Endothelial cell (in vitro differentiated cells): Measurements from ENCODE around the gene ARHGAP19. TPM values are rescaled to one million over a fixed set of nuclear protein-coding genes. Genes with fewer than 3 reads are reported as not detected.

ENCODE experiments used
- DNase-seq: peaks from one replicate; pipeline ENCODE4 v3.0.0; 2021; ENCODE audit warnings: low spot score
- H3K27ac Mint-ChIP-seq: one replicate; pipeline ENCODE4 v1.8.0; 2021; ENCODE audit warnings: mixed read lengths, inconsistent platforms; ENCODE audit not compliant: unreplicated experiment
- H3K27me3 Mint-ChIP-seq: one replicate; pipeline ENCODE4 v1.8.0; 2021; ENCODE audit warnings: mild to moderate bottlenecking, moderate library complexity, mixed read lengths, inconsistent platforms; ENCODE audit not compliant: unreplicated experiment
- H3K36me3 Mint-ChIP-seq: one replicate; pipeline ENCODE4 v1.8.0; 2021; ENCODE audit warnings: mild to moderate bottlenecking, low read depth, mixed read lengths, inconsistent platforms; ENCODE audit not compliant: unreplicated experiment
- H3K4me1 Mint-ChIP-seq: one replicate; pipeline ENCODE4 v1.8.0; 2021; ENCODE audit warnings: mild to moderate bottlenecking, mixed read lengths, inconsistent platforms; ENCODE audit not compliant: unreplicated experiment
- H3K4me3 Mint-ChIP-seq: one replicate; pipeline ENCODE4 v1.8.0; 2021; ENCODE audit warnings: mild to moderate bottlenecking, mixed read lengths, inconsistent platforms; ENCODE audit not compliant: unreplicated experiment
- H3K9me3 Mint-ChIP-seq: one replicate; pipeline ENCODE4 v1.8.0; 2021; ENCODE audit warnings: mixed read lengths, inconsistent platforms; ENCODE audit not compliant: unreplicated experiment
- CTCF ChIP-seq: fragments of 200-600 bp; sonication (generic); IDR thresholded peaks from one replicate; pipeline ENCODE4 v1.5.0; 2021; ENCODE audit warnings: antibody characterized with exemption; ENCODE audit not compliant: unreplicated experiment
- total RNA-seq: library from RNA; stranded (reverse); fragmentation: NEBNext Ultra II Directional; extraction: Animal tissue kit (Norgen Biotek cat#: 25700); gene quantifications from one replicate; pipeline ENCODE4 v1.2.1, GENCODE V29; 2021; ENCODE audit not compliant: unreplicated experiment

The ARHGAP19 gene
- total RNA-seq, 1 donor from 2014 or later, result 19.8 TPM

DNA sequence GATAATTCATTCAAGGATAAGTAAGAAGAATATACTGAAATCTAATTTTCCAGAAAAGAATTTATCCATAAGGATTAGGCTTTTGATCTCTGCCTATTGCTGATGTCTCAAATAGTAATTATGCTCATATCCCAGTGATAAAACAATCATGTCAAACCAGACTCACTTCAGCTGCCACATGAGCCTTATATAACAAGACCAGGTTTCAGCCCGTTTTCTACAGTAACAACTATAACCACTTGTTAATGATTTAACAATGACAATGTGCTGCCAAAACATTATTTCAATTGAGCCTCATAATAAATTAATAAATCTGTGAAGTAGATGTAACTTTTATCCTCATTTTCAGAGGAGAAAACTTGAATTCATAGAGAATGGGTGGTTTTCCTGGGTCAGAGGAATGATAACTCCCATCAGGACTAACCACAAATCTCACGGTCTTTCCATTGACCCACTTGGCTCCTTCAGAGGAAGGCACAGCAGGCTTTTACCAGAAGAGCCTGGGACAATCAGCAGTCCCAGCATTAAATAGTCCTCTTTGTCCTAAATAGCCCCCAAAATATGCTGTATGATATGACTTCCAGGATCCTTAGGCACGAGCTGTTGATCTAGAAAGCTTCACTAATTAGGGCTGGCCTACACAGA lies 64.2 kb downstream of the ARHGAP19 start:
- Mint-ChIP-seq H3K4me3 (no peak overlapping the region), H3K27me3 (no peaks in the 10 kb centered on the region), H3K27ac (no peak overlapping the region), H3K4me1 (peaks cover 3% of the 10 kb centered on the region), H3K36me3 (no peaks in the 10 kb centered on the region), H3K9me3 (no peaks in the 10 kb centered on the region)
- DNase-seq, result no peak
- TF ChIP-seq CTCF, result no peak

DNA sequence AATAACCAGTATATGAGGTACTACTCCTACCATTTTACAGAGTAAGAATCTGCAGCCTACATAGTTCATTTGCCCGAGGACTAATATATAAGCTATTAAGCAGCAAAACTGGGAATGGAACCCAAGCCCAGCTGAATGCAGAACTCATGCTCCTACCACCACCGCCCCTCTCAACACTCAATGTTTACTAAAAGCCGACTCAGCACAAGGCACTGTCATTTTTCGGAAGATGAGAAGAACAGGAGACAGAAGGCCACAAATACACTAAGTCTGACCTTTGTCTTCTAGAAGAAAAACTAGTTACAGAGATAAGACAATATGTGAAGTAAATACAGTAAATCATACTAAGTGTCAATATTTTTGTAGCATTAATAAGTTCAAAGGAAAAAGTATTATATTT lies 66.0 kb downstream of the ARHGAP19 start:
- Mint-ChIP-seq H3K27ac (no peak overlapping the region), H3K9me3 (no peaks in the 10 kb centered on the region), H3K4me3 (no peak overlapping the region), H3K4me1 (peaks cover 3% of the 10 kb centered on the region), H3K27me3 (no peaks in the 10 kb centered on the region), H3K36me3 (no peaks in the 10 kb centered on the region)
- TF ChIP-seq CTCF, result no peak
- DNase-seq, result no peak

DNA sequence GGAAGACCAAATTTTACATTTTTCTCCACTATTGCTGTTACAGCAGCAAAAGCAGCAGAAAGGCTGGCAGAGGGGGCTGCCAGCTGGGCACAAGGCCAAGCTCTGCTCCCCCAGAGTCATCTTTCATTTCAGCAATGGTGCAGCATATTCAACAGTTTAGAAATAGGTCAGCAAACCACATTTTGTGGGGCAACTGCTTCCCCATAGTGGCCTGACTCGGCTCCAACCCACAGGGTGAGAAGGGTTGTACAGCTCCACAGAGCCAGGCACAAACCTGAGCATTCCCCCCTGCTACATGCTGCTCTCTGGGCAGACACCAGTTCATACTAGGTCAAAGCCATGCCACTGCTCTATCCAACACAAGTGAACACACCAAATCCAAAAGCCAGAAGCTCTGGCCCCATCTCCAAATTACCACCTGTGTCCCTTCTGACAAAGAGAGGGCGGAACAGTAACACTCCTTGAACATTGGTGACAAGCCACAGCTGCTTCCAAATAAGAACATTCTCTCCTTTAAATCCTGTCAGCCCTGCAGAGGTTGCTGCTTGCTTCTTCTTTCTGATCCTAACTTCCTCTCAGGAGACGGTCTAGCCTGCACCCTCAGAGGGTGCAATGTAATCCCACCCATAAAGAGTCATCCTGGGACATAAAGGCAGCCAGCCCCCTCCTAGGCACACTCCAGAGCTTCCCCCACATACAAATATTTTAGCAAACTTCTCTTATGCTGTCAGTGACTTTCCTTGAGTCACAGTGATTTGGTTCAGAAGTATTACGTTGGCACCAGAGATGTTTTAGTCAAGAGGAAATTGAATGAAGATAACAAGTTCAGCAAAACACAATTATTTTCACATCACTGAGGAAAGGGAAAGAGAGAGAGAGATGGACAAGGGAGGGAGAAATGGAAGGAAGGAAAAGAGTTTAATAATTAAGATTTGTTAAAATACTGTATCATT lies 67.7 kb downstream of the ARHGAP19 start:
- Mint-ChIP-seq H3K36me3 (no peaks in the 10 kb centered on the region), H3K27ac (no peak overlapping the region), H3K4me1 (peaks cover 3% of the 10 kb centered on the region), H3K9me3 (no peaks in the 10 kb centered on the region), H3K27me3 (no peaks in the 10 kb centered on the region), H3K4me3 (no peak overlapping the region)
- no peak for DNase-seq
- no peak for TF ChIP-seq CTCF

DNA sequence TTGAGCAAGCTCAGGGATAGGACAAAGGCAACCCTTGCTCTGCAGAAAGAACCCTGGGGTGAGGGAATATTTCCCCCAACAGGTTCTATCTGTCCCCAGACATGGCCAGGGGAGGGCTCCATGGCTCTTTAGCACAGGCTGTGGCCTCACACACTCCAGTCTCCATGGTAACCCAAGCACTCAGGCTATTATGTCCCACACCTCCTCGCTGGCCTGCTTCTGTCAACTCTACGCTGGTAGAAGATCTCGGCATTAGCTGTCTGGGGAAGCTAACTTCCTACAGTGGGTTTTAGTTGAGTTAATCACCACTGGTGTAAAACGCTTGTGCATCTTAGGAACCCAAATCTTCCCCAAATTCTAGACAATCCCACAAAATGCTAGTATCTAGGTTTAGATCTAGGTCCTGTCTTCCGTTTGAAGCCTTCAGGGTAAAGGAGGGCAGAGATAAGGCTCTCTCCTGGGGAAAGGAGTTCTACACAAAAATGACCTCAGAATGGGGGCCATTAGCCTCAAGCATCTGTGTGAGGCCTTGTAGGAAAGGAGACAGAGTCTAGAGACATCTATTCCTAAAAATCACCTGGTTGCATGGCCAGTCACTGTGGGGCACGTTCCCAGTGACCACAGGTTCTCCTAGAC lies 70.0 kb downstream of the ARHGAP19 start:
- H3K4me1 Mint-ChIP-seq, result peaks cover under 1% of the 10 kb centered on the region
- H3K27ac Mint-ChIP-seq, result no peak overlapping the region
- H3K4me3 Mint-ChIP-seq, result no peak overlapping the region

More for the DNA sequence above, 70.0 kb downstream of the ARHGAP19 start:
- Mint-ChIP-seq H3K9me3 (no peaks in the 10 kb centered on the region), H3K36me3 (no peaks in the 10 kb centered on the region), H3K27me3 (no peaks in the 10 kb centered on the region)
- DNase-seq, result peak; percentile 17
- no peak for TF ChIP-seq CTCF
